H1 (cell line): ENCODE results near the gene DDX41. TPM values are rescaled to one million over a fixed set of nuclear protein-coding genes. Genes with fewer than 3 reads are reported as not detected.

Experiments
- CTCF ChIA-PET: fragments of 300-600 bp; sonication (Branson Sonifier 250); formaldehyde crosslinking; loops from one replicate; lab custom pipeline; 2021; ENCODE audit not compliant: partially characterized antibody; lab: Charles Lee
- POLR2A ChIA-PET: fragments of 300-600 bp; sonication (Branson Sonifier 250); formaldehyde crosslinking; loops from one replicate; lab custom pipeline; 2021; ENCODE audit warnings: inconsistent platforms; ENCODE audit not compliant: partially characterized antibody; lab: Charles Lee
- DNase-seq, 2 experiments: peaks; one replicate each; pipeline versions ENCODE4 v3.0.0 to v3.0.0-alpha.2; 2010 to 2022; ENCODE audit warnings: low spot score in 2 of 2, low read depth in 1 of 2, mixed read lengths in 1 of 2
- FAIRE-seq: peaks from 2 replicates; lab custom pipeline; 2011; peaks lifted over from hg19 to GRCh38; lab: Jason Lieb, UNC
- H2AFZ ChIP-seq: 2 replicates; pipeline ENCODE4 v1.8.1; 2012; ENCODE audit warnings: low read length, inconsistent platforms
- H2AK5ac ChIP-seq: 2 replicates; pipeline ENCODE4 v1.6.1; 2013; ENCODE audit warnings: low read depth, low read length
- H2BK120ac ChIP-seq: replicated peaks from 2 replicates; pipeline ENCODE3; 2013; ENCODE audit warnings: low read depth, low read length, inconsistent platforms
- H2BK12ac ChIP-seq: 2 replicates; pipeline ENCODE4 v1.6.1; 2013; ENCODE audit warnings: low read depth, low read length
- H2BK15ac ChIP-seq: 2 replicates; pipeline ENCODE4 v1.6.1; 2013; ENCODE audit warnings: low read length
- H2BK20ac ChIP-seq: 2 replicates; pipeline ENCODE4 v1.6.1; 2013; ENCODE audit warnings: low read length
- H2BK5ac ChIP-seq: 2 replicates; pipeline ENCODE4 v1.6.1; 2013; ENCODE audit warnings: low read depth, low read length
- H3K14ac ChIP-seq: 2 replicates; pipeline ENCODE4 v1.6.1; 2013; ENCODE audit warnings: inconsistent platforms; ENCODE audit not compliant: insufficient read length
- H3K18ac ChIP-seq: 2 replicates; pipeline ENCODE4 v1.6.1; 2013; ENCODE audit warnings: low read length; ENCODE audit errors: extremely low read depth
- H3K23ac ChIP-seq: 2 replicates; pipeline ENCODE4 v1.6.1; 2013; ENCODE audit warnings: inconsistent platforms; ENCODE audit not compliant: insufficient read length
- H3K23me2 ChIP-seq: 2 replicates; pipeline ENCODE4 v1.6.1; 2013; ENCODE audit warnings: low read depth, low read length
- H3K27ac ChIP-seq: 2 replicates; pipeline ENCODE4 v1.6.1; 2011; ENCODE audit warnings: low read depth, low read length, inconsistent platforms
- H3K27me3 ChIP-seq, 4 experiments: replicated peaks in 1 of 4; 1 replicate in 1 of 4; 2 replicates in 3 of 4; pipeline versions ENCODE4 v1.6.1 to v1.8.1; 2011 to 2013; ENCODE audit warnings: low read length in 3 of 4, mild to moderate bottlenecking in 3 of 4, inconsistent platforms in 2 of 4, mixed read lengths in 2 of 4, moderate library complexity in 1 of 4; ENCODE audit not compliant: control insufficient read depth in 3 of 4, insufficient read depth in 3 of 4; ENCODE audit errors: extremely low read depth in 1 of 4
- H3K36me3 ChIP-seq, 4 experiments: 2 replicates each; pipeline versions ENCODE4 v1.6.1 to v1.8.1; 2011 to 2013; ENCODE audit warnings: mild to moderate bottlenecking in 4 of 4, low read length in 3 of 4, moderate library complexity in 2 of 4, control low read depth in 1 of 4, inconsistent platforms in 1 of 4; ENCODE audit not compliant: insufficient read depth in 4 of 4, control insufficient read depth in 2 of 4
- H3K4ac ChIP-seq: replicated peaks from 2 replicates; pipeline ENCODE3; 2013; ENCODE audit warnings: low read length, low read depth, mixed read lengths, inconsistent platforms; ENCODE audit not compliant: insufficient read length
- H3K4me1 ChIP-seq, 4 experiments: replicated peaks in 1 of 4; 1 replicate in 1 of 4; 2 replicates in 3 of 4; pipeline versions ENCODE4 v1.6.1 to v1.8.1; 2011 to 2013; ENCODE audit warnings: low read length in 3 of 4, inconsistent platforms in 2 of 4, mixed read lengths in 1 of 4; ENCODE audit not compliant: insufficient read depth in 4 of 4, control insufficient read depth in 3 of 4
- H3K4me2 ChIP-seq, 2 experiments: 2 replicates each; pipeline versions ENCODE4 v1.6.1 to v1.8.1; 2011 to 2013; ENCODE audit warnings: low read depth in 2 of 2, low read length in 2 of 2, control low read depth in 1 of 2, inconsistent platforms in 1 of 2, mild to moderate bottlenecking in 1 of 2; ENCODE audit not compliant: insufficient read depth in 1 of 2
- H3K4me3 ChIP-seq, 4 experiments: fragments of 200-600, 300-600 bp in 1 of 4; sonication (generic), shearing (Covaris generic), sonication (Bioruptor Twin) in 1 of 4; 2 replicates each; pipeline versions ENCODE4 v1.5.1 to v1.8.1; 2011 to 2016; ENCODE audit warnings: low read length in 4 of 4, low read depth in 3 of 4, control low read depth in 2 of 4, inconsistent platforms in 2 of 4, mild to moderate bottlenecking in 2 of 4, mixed read lengths in 1 of 4, moderate library complexity in 1 of 4; ENCODE audit not compliant: insufficient read depth in 2 of 4; ENCODE audit errors: extremely low read depth in 1 of 4
- H3K56ac ChIP-seq: replicated peaks from 2 replicates; pipeline ENCODE3; 2013; ENCODE audit warnings: low read depth, mild to moderate bottlenecking, mixed read lengths, low read length, inconsistent platforms; ENCODE audit not compliant: insufficient read length
- H3K79me1 ChIP-seq: 2 replicates; pipeline ENCODE4 v1.6.1; 2013; ENCODE audit warnings: low read depth, low read length, control low read depth
- H3K79me2 ChIP-seq, 2 experiments: 2 replicates each; pipeline versions ENCODE4 v1.6.1 to v1.8.1; 2012 to 2013; ENCODE audit warnings: low read length in 2 of 2, mild to moderate bottlenecking in 2 of 2, inconsistent platforms in 1 of 2; ENCODE audit not compliant: insufficient read depth in 2 of 2, control insufficient read depth in 1 of 2
- H3K9ac ChIP-seq, 4 experiments: replicated peaks in 1 of 4; 1 replicate in 1 of 4; 2 replicates in 3 of 4; pipeline versions ENCODE4 v1.6.1 to v1.8.1; 2011 to 2013; ENCODE audit warnings: low read depth in 3 of 4, low read length in 3 of 4, control low read depth in 2 of 4, mild to moderate bottlenecking in 2 of 4, moderate library complexity in 2 of 4, inconsistent platforms in 1 of 4; ENCODE audit errors: extremely low read depth in 1 of 4
- H3K9me3 ChIP-seq, 2 experiments: 2 replicates each; pipeline versions ENCODE4 v1.6.1 to v1.8.1; 2012 to 2013; ENCODE audit warnings: mild to moderate bottlenecking in 2 of 2, moderate library complexity in 2 of 2, control low read depth in 1 of 2, inconsistent platforms in 1 of 2, low read depth in 1 of 2, low read length in 1 of 2, mixed read lengths in 1 of 2; ENCODE audit not compliant: insufficient read depth in 2 of 2
- H4K20me1 ChIP-seq, 2 experiments: replicated peaks in 1 of 2; 2 replicates each; pipeline versions ENCODE3 to v1.8.1; 2011 to 2013; ENCODE audit warnings: inconsistent platforms in 2 of 2, low read length in 2 of 2, mild to moderate bottlenecking in 1 of 2; ENCODE audit not compliant: insufficient read depth in 2 of 2, control insufficient read depth in 1 of 2
- H4K5ac ChIP-seq: 2 replicates; pipeline ENCODE4 v1.6.1; 2013; ENCODE audit warnings: low read length, low read depth, mixed read lengths, inconsistent platforms; ENCODE audit not compliant: insufficient read length
- H4K8ac ChIP-seq: 2 replicates; pipeline ENCODE4 v1.8.0; 2013; ENCODE audit warnings: mild to moderate bottlenecking, moderate library complexity, low read length, inconsistent platforms; ENCODE audit not compliant: insufficient read depth; ENCODE audit errors: extremely low read depth
- H4K91ac ChIP-seq: replicated peaks from 2 replicates; pipeline ENCODE3; 2013; ENCODE audit warnings: low read length, mixed read lengths, inconsistent platforms; ENCODE audit not compliant: insufficient read length
- ASH2L ChIP-seq: fragments of 200-600, 300-600 bp; sonication (generic); IDR thresholded peaks from one replicate; pipeline ENCODE4 v1.7.1; 2017; ENCODE audit warnings: low read length
- BRCA1 ChIP-seq: IDR thresholded peaks from 2 replicates; pipeline ENCODE4 v1.6.1; 2012; ENCODE audit warnings: low read depth, low read length, improper control_type of control experiment
- CHD2 ChIP-seq: IDR thresholded peaks from 2 replicates; pipeline ENCODE4 v1.6.1; 2012; ENCODE audit warnings: low read length, improper control_type of control experiment
- CREB1 ChIP-seq: IDR thresholded peaks from 2 replicates; pipeline ENCODE4 v1.6.1; 2012; ENCODE audit warnings: inconsistent platforms
- CTBP2 ChIP-seq: IDR thresholded peaks from 2 replicates; pipeline ENCODE4 v1.7.0; 2011; ENCODE audit warnings: borderline replicate concordance, mild to moderate bottlenecking, moderate library complexity, mixed read lengths, low read length; ENCODE audit not compliant: insufficient read depth, insufficient read length
- GABPA ChIP-seq: IDR thresholded peaks from 2 replicates; pipeline ENCODE4 v1.6.1; 2011; ENCODE audit warnings: mild to moderate bottlenecking, low read length, moderate library complexity, borderline replicate concordance; ENCODE audit not compliant: insufficient read depth
- KDM4A ChIP-seq: IDR thresholded peaks from one replicate; pipeline ENCODE4 v1.7.1; 2012; ENCODE audit warnings: low read depth, mild to moderate bottlenecking, moderate library complexity, low read length, inconsistent platforms; ENCODE audit not compliant: severe bottlenecking
- RFX5 ChIP-seq: IDR thresholded peaks from 2 replicates; pipeline ENCODE4 v1.6.1; 2011; ENCODE audit warnings: low read depth, low read length, improper control_type of control experiment, borderline replicate concordance
- SIN3A ChIP-seq, 2 experiments: IDR thresholded peaks in 1 of 2; conservative IDR thresholded peaks in 1 of 2; 2 replicates each; pipeline ENCODE4 v1.6.1; 2011 to 2012; ENCODE audit warnings: low read length in 2 of 2, improper control_type of control experiment in 1 of 2, low read depth in 1 of 2, mild to moderate bottlenecking in 1 of 2
- WGBS, 2 experiments: shearing (Covaris generic) in 1 of 2; methylation state at CpG; one replicate each; pipeline versions ENCODE4 v1.1.6 to v1.1.7; 2013 to 2015; ENCODE audit warnings: low lambda C conversion rate in 2 of 2, mixed read lengths in 2 of 2, inconsistent platforms in 1 of 2, low coverage in 1 of 2, missing lambda C conversion rate in 1 of 2; ENCODE audit not compliant: insufficient replicate concordance in 2 of 2, insufficient coverage in 1 of 2, insufficient read length in 1 of 2; ENCODE audit errors: extremely low coverage in 1 of 2, missing lambda C conversion rate in 1 of 2; 5-methylcytosine and 5-hydroxymethylcytosine counted together
- polyA plus RNA-seq, 7 experiments: library from polyadenylated mRNA; depleted of rRNA in 3 of 7; stranded (reverse) in 5 of 7; unstranded in 2 of 7; fragments of >200 nt in 5 of 7; fragments of 200-250 nt in 2 of 7; gene quantifications; 1 replicate in 5 of 7; 2 replicates in 1 of 7; 4 replicates in 1 of 7; pipeline versions ENCODE4 v1.2.1 to v1.2.3, GENCODE V29; 2011 to 2013; ENCODE audit warnings: missing spikeins in 2 of 7, mixed read lengths in 2 of 7
- total RNA-seq: library from RNA; stranded (reverse); fragmentation: NEBNext Ultra II Directional; extraction: Animal tissue kit (Norgen Biotek cat#: 25700); gene quantifications from 2 replicates; pipeline ENCODE4 v1.2.1, GENCODE V29; 2021

DDX41 gene
- total and polyA plus RNA-seq, 2 of the 8 experiments (the other 6 are each of a cell fraction or from before 2014, with no cell fraction given), result 102 to 135 TPM

DNA sequence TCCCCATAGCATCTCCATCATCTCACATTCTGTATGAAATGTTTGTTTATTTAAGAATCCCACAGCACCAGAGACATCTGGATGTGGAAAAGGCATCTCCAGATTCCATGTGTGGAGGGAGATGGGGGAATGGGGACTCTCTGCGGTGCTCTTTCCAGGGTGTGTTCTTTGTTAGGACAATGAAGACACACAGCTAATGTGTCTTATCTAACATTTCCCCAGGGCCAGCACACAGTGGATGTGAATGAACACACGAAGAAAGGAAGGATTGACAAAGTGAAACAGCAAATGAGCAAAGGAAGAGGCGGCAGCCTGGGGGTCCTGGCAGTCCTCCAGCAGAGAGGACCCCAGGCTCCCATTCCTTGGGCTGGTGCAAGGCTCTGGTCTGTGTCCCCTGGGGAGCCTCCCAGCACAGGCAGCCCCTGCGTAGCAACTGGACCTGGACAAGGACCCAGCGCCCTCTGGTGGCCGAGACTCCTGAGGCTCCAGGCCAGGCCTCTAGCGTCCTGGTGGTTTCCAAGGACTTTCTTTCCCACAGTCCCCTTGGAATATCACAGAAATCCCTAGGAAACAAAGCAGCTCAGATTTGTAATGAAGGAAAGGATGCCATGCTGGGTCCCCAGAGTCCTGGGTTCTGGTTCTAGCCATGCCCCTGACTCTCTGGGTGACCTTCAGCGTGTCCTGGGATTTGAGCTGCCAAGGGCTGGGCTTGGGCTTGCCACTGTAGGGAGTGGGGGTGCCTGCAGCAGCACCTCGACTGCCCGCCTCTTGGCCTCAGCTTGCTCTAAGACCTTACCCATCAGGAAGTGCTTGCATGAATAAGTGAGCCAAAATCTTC lies 15.9 kb downstream of the DDX41 start:
- Histone ChIP-seq H3K27me3 (peaks cover 2 to 12% (median 11%) of the 10 kb centered on the region in 4 experiments; a peak in 6 of 7 replicates), H3K36me3 (peaks cover 0 to 8% (median 1%) of the 10 kb centered on the region in 4 experiments; a peak in 2 of 8 replicates)
- CTCF ChIA-PET, result interaction anchor here (0.7 to 20.8 kb wide), 37 partner anchors 9 to 843 kb away, joined by 3 to 306 read pairs (median 5); partner anchors contain the start of genes DBN1, DDX41, DOK3 and PFN3
- TF ChIP-seq CHD2, result 0 out of 2 replicates have a peak, but pooled peaks have one; percentile 29
- TF ChIP-seq GABPA, result peak; percentile 71; the same call in 1 of the 2 replicates
- TF ChIP-seq KDM4A, result no peak
- TF ChIP-seq BRCA1, result no peak
- peak; percentile 61 for TF ChIP-seq CREB1
- TF ChIP-seq SIN3A (conservative IDR thresholded peaks at IDR 0.05 in 1 of 2, IDR thresholded peaks at IDR 0.05 in 1 of 2; ENCODE audit: low read depth in 1 of 2, low read length in 2 of 2), result peak in 1 of 2 experiments; percentile 75; a peak in 2 of 4 replicates
- peak; percentile 36 for TF ChIP-seq ASH2L
- no peak for TF ChIP-seq CTBP2
- TF ChIP-seq RFX5, result 0 out of 2 replicates have a peak, but pooled peaks have one; percentile 33

More for the DNA sequence above, 15.9 kb downstream of the DDX41 start:
- no peak overlapping the region for H3K23ac ChIP-seq
- H3K23me2 ChIP-seq, result peaks cover 10% of the 10 kb centered on the region
- H3K18ac ChIP-seq, result peak overlapping the region; percentile 3; the same call in 1 of the 2 replicates
- H3K56ac ChIP-seq, result no peak overlapping the region
- H4K8ac ChIP-seq, result no peak overlapping the region
- peak overlapping the region; percentile 75 for H2AFZ ChIP-seq
- H4K20me1 ChIP-seq, result no peaks in the 10 kb centered on the region
- H2BK20ac ChIP-seq, result no peak overlapping the region; the same call in 1 of the 2 replicates
- no peak overlapping the region for H3K4ac ChIP-seq
- no peak overlapping the region for H3K27ac ChIP-seq
- H2BK12ac ChIP-seq, result no peak overlapping the region
- FAIRE-seq (peak; percentile 50), DNase-seq (peak in 1 of 2 experiments; percentile 99)
- H3K9ac ChIP-seq, result no peak overlapping the region; a peak in 1 of 7 replicates
- no peak overlapping the region for H2BK5ac ChIP-seq
- H2AK5ac ChIP-seq, result no peak overlapping the region
- no peak overlapping the region; the same call in 1 of the 2 replicates for H2BK15ac ChIP-seq
- peaks cover 0 to 16% (median 13%) of the 10 kb centered on the region in 4 experiments; a peak in 6 of 7 replicates for H3K4me1 ChIP-seq
- 0 out of 4 replicates have a peak, but pooled peaks cover 0 to 4% of the 10 kb centered on the region in 2 experiments for H3K79me2 ChIP-seq
- no peaks in the 10 kb centered on the region for H3K9me3 ChIP-seq
- H4K91ac ChIP-seq, result no peak overlapping the region
- POLR2A ChIA-PET, result interaction anchor here (0.9 to 67.5 kb wide), 6 partner anchors 15 to 192 kb away, joined by 3 to 3349 read pairs (median 6); partner anchors contain the start of genes DBN1, DDX41, DOK3 and PDLIM7
- no peak overlapping the region for H2BK120ac ChIP-seq
- 30% methylated on average over 10 of the region's 10 CpGs; no CpG with 5 or more reads in 1 of the 2 experiments for WGBS, 2 experiments
- H3K14ac ChIP-seq, result no peak overlapping the region
- H3K4me2 ChIP-seq, result 0 out of 4 replicates have a peak overlapping the region, but pooled peaks of 1 of the 2 experiments have one; percentile 5
- no peak overlapping the region for H3K4me3 ChIP-seq
- H3K79me1 ChIP-seq, result no peaks in the 10 kb centered on the region
- peak overlapping the region; percentile 9 for H4K5ac ChIP-seq
